NB4 (cell line): ENCODE measurements around the gene ADGRB3.

Experiments used
- POLR2A ChIP-seq: IDR thresholded peaks from 2 replicates; pipeline ENCODE4 v1.6.1; 2011; ENCODE audit warnings: mild to moderate bottlenecking; ENCODE audit not compliant: insufficient read length; ENCODE audit errors: extremely low read depth
- TF ChIP-seq, protein P1 (sequence below): IDR thresholded peaks from one replicate; pipeline ENCODE4 v1.5.1; 2012; ENCODE audit warnings: low read depth, low read length
- TF ChIP-seq, protein P2 (sequence below): IDR thresholded peaks from 2 replicates; pipeline ENCODE4 v1.6.1; 2011; ENCODE audit warnings: low read depth, low read length

DNA sequence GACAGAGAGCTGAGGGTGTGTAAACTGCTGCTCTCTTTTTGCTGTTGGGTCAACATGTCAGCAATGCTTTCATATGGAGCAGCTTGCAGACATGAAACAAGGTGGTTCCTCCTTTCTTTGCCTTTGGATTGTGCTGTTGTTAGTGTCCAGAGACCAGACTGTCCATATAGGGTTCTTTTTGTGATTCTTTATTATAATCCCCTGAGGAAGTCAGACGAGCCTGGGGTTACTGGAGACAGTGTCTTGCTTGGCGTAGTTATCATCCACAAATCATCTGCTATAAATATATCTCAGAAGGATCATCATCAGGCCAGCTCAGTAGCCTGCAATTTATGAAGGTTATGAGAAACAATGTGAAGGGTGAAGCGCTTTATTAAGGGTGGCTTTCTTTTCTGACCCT is 2.3 kb upstream of the ADGRB3 start:
- TF ChIP-seq POLR2A, result no peak
- TF ChIP-seq, protein P1, sequence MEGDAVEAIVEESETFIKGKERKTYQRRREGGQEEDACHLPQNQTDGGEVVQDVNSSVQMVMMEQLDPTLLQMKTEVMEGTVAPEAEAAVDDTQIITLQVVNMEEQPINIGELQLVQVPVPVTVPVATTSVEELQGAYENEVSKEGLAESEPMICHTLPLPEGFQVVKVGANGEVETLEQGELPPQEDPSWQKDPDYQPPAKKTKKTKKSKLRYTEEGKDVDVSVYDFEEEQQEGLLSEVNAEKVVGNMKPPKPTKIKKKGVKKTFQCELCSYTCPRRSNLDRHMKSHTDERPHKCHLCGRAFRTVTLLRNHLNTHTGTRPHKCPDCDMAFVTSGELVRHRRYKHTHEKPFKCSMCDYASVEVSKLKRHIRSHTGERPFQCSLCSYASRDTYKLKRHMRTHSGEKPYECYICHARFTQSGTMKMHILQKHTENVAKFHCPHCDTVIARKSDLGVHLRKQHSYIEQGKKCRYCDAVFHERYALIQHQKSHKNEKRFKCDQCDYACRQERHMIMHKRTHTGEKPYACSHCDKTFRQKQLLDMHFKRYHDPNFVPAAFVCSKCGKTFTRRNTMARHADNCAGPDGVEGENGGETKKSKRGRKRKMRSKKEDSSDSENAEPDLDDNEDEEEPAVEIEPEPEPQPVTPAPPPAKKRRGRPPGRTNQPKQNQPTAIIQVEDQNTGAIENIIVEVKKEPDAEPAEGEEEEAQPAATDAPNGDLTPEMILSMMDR, result no peak
- TF ChIP-seq, protein P2, sequence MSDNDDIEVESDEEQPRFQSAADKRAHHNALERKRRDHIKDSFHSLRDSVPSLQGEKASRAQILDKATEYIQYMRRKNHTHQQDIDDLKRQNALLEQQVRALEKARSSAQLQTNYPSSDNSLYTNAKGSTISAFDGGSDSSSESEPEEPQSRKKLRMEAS, result no peak
